ENCODE results near the gene AZIN2.

GRCh38 chr1:33092438-33092837 lies 11.5 kb downstream of the AZIN2 start:
- TF ChIP-seq EZH2 (IDR thresholded peaks at IDR 0.05) (no peak), POLR2AphosphoS5 (IDR thresholded peaks at IDR 0.05; ENCODE audit: borderline replicate concordance, low read depth, low read length) (no peak), FOXP2 (optimal IDR thresholded peaks at IDR 0.05; ENCODE audit: control extremely low read depth, extremely low read length, insufficient read depth) (no peak)

Data from SK-N-MC (cell line).